ENCODE data around the gene TMEM108. TPM values are rescaled to one million over a fixed set of nuclear protein-coding genes. Genes with fewer than 3 reads are reported as not detected.

TMEM108 gene
- total and polyA plus RNA-seq, 8 donors: 0.37 to 2.1 (median 0.84) TPM; not detected in 2

GRCh38 chr3:133379926-133380325, 341.7 kb downstream of the TMEM108 start:
- no peaks in the 10 kb centered on the region for H3K36me3 ChIP-seq
- WGBS, 5 donors: 93 to 96% (median 94%) methylated on average over 17 to 19 of the region's 19 CpGs
- no peaks in the 10 kb centered on the region for H3K9me3 ChIP-seq
- intact Hi-C loops (cut with DNase I; ENCODE audit: low total_unique reads): loop anchor here (5.0 to 10.0 kb wide), 2 partner anchors 343 to 645 kb away; partner anchors contain the start of gene TMEM108
- H3K4me3 ChIP-seq: no peak overlapping the region
- no peak overlapping the region for H3K27ac ChIP-seq
- peaks cover 0 to 10% (median 7%) of the 10 kb centered on the region in 4 donors for H3K4me1 ChIP-seq
- no peaks in the 10 kb centered on the region for H3K27me3 ChIP-seq
- no peak for DNase-seq
- TF ChIP-seq EP300 (IDR thresholded peaks at IDR 0.05) (no peak), CTCF (IDR thresholded peaks at IDR 0.05) (no peak), POLR2A (IDR thresholded peaks at IDR 0.05) (no peak), POLR2AphosphoS5 (IDR thresholded peaks at IDR 0.05) (no peak)

GRCh38 chr3:133380481-133381225, 342.5 kb downstream of the TMEM108 start:
- intact Hi-C loops (cut with DNase I; ENCODE audit: low total_unique reads): loop anchor here (5.0 to 10.0 kb wide), 2 partner anchors 343 to 646 kb away; partner anchors contain the start of gene TMEM108
- 84 to 95% (median 94%) methylated on average over 7 to 16 of the region's 16 CpGs for WGBS, 5 donors
- DNase-seq: no peak

GRCh38 chr3:133381346-133382109, 343.3 kb downstream of the TMEM108 start:
- TF ChIP-seq POLR2A (IDR thresholded peaks at IDR 0.05): no peak
- no peak for TF ChIP-seq CTCF (IDR thresholded peaks at IDR 0.05)
- TF ChIP-seq POLR2AphosphoS5 (IDR thresholded peaks at IDR 0.05): no peak
- TF ChIP-seq EP300 (IDR thresholded peaks at IDR 0.05): no peak
- peak in 1 of 2 donors; percentile 49 for DNase-seq
- no peaks in the 10 kb centered on the region for H3K9me3 ChIP-seq
- peaks cover 0 to 10% (median 7%) of the 10 kb centered on the region in 4 donors for H3K4me1 ChIP-seq
- no peaks in the 10 kb centered on the region for H3K27me3 ChIP-seq
- H3K36me3 ChIP-seq: no peaks in the 10 kb centered on the region
- H3K4me3 ChIP-seq: no peak overlapping the region
- intact Hi-C loops (cut with DNase I; ENCODE audit: low total_unique reads): loop anchor here (5.0 to 10.0 kb wide), 2 partner anchors 344 to 647 kb away; partner anchors contain the start of gene TMEM108
- WGBS, 5 donors: 30 to 61% (median 49%) methylated on average over 4 of the region's 4 CpGs
- H3K27ac ChIP-seq: no peak overlapping the region

More at GRCh38 chr3:133380481-133381225, 342.5 kb downstream of the TMEM108 start:
- H3K27me3 ChIP-seq: no peaks in the 10 kb centered on the region
- TF ChIP-seq EP300 (IDR thresholded peaks at IDR 0.05) (no peak), CTCF (IDR thresholded peaks at IDR 0.05) (no peak), POLR2AphosphoS5 (IDR thresholded peaks at IDR 0.05) (no peak), POLR2A (IDR thresholded peaks at IDR 0.05) (no peak)
- H3K4me3 ChIP-seq: no peak overlapping the region
- no peak overlapping the region for H3K27ac ChIP-seq
- H3K36me3 ChIP-seq: no peaks in the 10 kb centered on the region
- no peaks in the 10 kb centered on the region for H3K9me3 ChIP-seq
- H3K4me1 ChIP-seq: peaks cover 0 to 10% (median 7%) of the 10 kb centered on the region in 4 donors

- peaks cover 0 to 10% (median 7%) of the 10 kb centered on the region in 4 donors for H3K4me1 ChIP-seq
- TF ChIP-seq POLR2AphosphoS5 (IDR thresholded peaks at IDR 0.05): peak in 1 of 3 donors; percentile 35
- no peak for TF ChIP-seq POLR2A (IDR thresholded peaks at IDR 0.05)
- H3K27me3 ChIP-seq: no peaks in the 10 kb centered on the region
- no peaks in the 10 kb centered on the region for H3K36me3 ChIP-seq
- WGBS, 5 donors: 50 to 70% (median 52%) methylated on average over 3 of the region's 3 CpGs
- DNase-seq: peak; percentile 42 to 45
- H3K27ac ChIP-seq: no peak overlapping the region
- H3K9me3 ChIP-seq: no peaks in the 10 kb centered on the region
- intact Hi-C loops (cut with DNase I; ENCODE audit: low total_unique reads): loop anchor here (5.0 to 10.0 kb wide), 2 partner anchors 346 to 648 kb away; partner anchors contain the start of gene TMEM108
- no peak overlapping the region for H3K4me3 ChIP-seq
Measured at GRCh38 chr3:133383175-133383574, 345.0 kb downstream of the TMEM108 start.
